Stomach smooth muscle (tissue), 2 donors: ENCODE results near the gene CHMP3.

Source experiments
- H3K27ac ChIP-seq: one replicate; pipeline ENCODE4 v1.7.0; 2013; ENCODE audit warnings: mild to moderate bottlenecking, low read length, inconsistent platforms
- H3K27me3 ChIP-seq, 2 donors: one replicate each; pipeline ENCODE4 v1.7.0; 2013; ENCODE audit warnings: low read length in 2 of 2; ENCODE audit not compliant: insufficient read depth in 2 of 2, control insufficient read depth in 1 of 2
- H3K36me3 ChIP-seq, 2 donors: one replicate each; pipeline ENCODE4 v1.7.0; 2013; ENCODE audit warnings: low read length in 2 of 2; ENCODE audit not compliant: control insufficient read depth in 2 of 2, insufficient read depth in 2 of 2
- H3K4me1 ChIP-seq: one replicate; pipeline ENCODE4 v1.7.0; 2013; ENCODE audit warnings: low read length; ENCODE audit not compliant: control insufficient read depth, insufficient read depth
- H3K4me3 ChIP-seq, 2 donors: one replicate each; pipeline ENCODE4 v1.7.0; 2013; ENCODE audit warnings: low read length in 2 of 2
- H3K9ac ChIP-seq, 2 donors: one replicate each; pipeline ENCODE4 v1.7.0; 2013; ENCODE audit warnings: low read length in 2 of 2, mild to moderate bottlenecking in 1 of 2
- H3K9me3 ChIP-seq, 2 donors: one replicate each; pipeline ENCODE4 v1.7.0; 2013; ENCODE audit warnings: low read length in 2 of 2; ENCODE audit not compliant: control insufficient read depth in 2 of 2
- donor health status: healthy.
- donor health status: Pancreatic carcinoma.

The CHMP3 gene

GRCh38 chr2:86580560-86580959, 17.3 kb upstream of the CHMP3 start:
- Histone ChIP-seq H3K9ac (no peak overlapping the region), H3K4me3 (no peak overlapping the region), H3K36me3 (no peaks in the 10 kb centered on the region), H3K4me1 (no peaks in the 10 kb centered on the region), H3K27ac (no peak overlapping the region), H3K9me3 (peaks cover 0 to 4% of the 10 kb centered on the region in 2 donors), H3K27me3 (no peaks in the 10 kb centered on the region)

- peaks cover 0 to 4% of the 10 kb centered on the region in 2 donors for H3K9me3 ChIP-seq
- no peak overlapping the region for H3K9ac ChIP-seq
- no peaks in the 10 kb centered on the region for H3K27me3 ChIP-seq
- H3K4me1 ChIP-seq, result no peaks in the 10 kb centered on the region
- H3K27ac ChIP-seq, result no peak overlapping the region
- no peaks in the 10 kb centered on the region for H3K36me3 ChIP-seq
- no peak overlapping the region for H3K4me3 ChIP-seq
These were observed 14.7 kb upstream of the CHMP3 start for GRCh38 chr2:86577817-86578456.

GRCh38 chr2:86570059-86570458, 6.8 kb upstream of the CHMP3 start:
- Histone ChIP-seq H3K4me1 (no peaks in the 10 kb centered on the region), H3K4me3 (no peak overlapping the region), H3K27me3 (no peaks in the 10 kb centered on the region), H3K9me3 (no peaks in the 10 kb centered on the region), H3K27ac (no peak overlapping the region), H3K9ac (no peak overlapping the region), H3K36me3 (no peaks in the 10 kb centered on the region)

- H3K9ac ChIP-seq, result no peak overlapping the region
- H3K27me3 ChIP-seq, result no peaks in the 10 kb centered on the region
- no peaks in the 10 kb centered on the region for H3K9me3 ChIP-seq
- H3K4me1 ChIP-seq, result peaks cover 10% of the 10 kb centered on the region
- no peaks in the 10 kb centered on the region for H3K36me3 ChIP-seq
- no peak overlapping the region for H3K4me3 ChIP-seq
- H3K27ac ChIP-seq, result no peak overlapping the region
These were observed 3.6 kb upstream of the CHMP3 start for GRCh38 chr2:86566821-86567190.

- Histone ChIP-seq H3K4me1 (peaks cover 10% of the 10 kb centered on the region), H3K27me3 (no peaks in the 10 kb centered on the region), H3K27ac (no peak overlapping the region), H3K9me3 (no peaks in the 10 kb centered on the region), H3K36me3 (no peaks in the 10 kb centered on the region), H3K9ac (no peak overlapping the region), H3K4me3 (no peak overlapping the region)
These were observed 3.0 kb upstream of the CHMP3 start for GRCh38 chr2:86566158-86566820.

- H3K4me3 ChIP-seq, result peak overlapping the region; percentile 74 to 94
- H3K27ac ChIP-seq, result peak overlapping the region; percentile 99
- H3K36me3 ChIP-seq, result no peaks in the 10 kb centered on the region
- no peaks in the 10 kb centered on the region for H3K9me3 ChIP-seq
- H3K9ac ChIP-seq, result peak overlapping the region; percentile 58 to 97
- peaks cover 13% of the 10 kb centered on the region for H3K4me1 ChIP-seq
- H3K27me3 ChIP-seq, result no peaks in the 10 kb centered on the region
These were observed 413 bp upstream of the CHMP3 start for GRCh38 chr2:86563650-86564061.

- peak overlapping the region; percentile 99 for H3K27ac ChIP-seq
- H3K27me3 ChIP-seq, result no peaks in the 10 kb centered on the region
- no peaks in the 10 kb centered on the region for H3K9me3 ChIP-seq
- H3K9ac ChIP-seq, result peak overlapping the region; percentile 97 to 99
- no peaks in the 10 kb centered on the region for H3K36me3 ChIP-seq
- peak overlapping the region; percentile 74 to 94 for H3K4me3 ChIP-seq
- H3K4me1 ChIP-seq, result peaks cover 17% of the 10 kb centered on the region
These were observed 740 bp downstream of the CHMP3 start for GRCh38 chr2:86562485-86562921.

- Histone ChIP-seq H3K9me3 (no peaks in the 10 kb centered on the region), H3K27ac (no peak overlapping the region), H3K27me3 (no peaks in the 10 kb centered on the region), H3K9ac (no peak overlapping the region), H3K4me3 (no peak overlapping the region), H3K36me3 (no peaks in the 10 kb centered on the region), H3K4me1 (peaks cover 16% of the 10 kb centered on the region)
These were observed 5.4 kb downstream of the CHMP3 start for GRCh38 chr2:86557836-86558235.

GRCh38 chr2:86556508-86556907, 6.7 kb downstream of the CHMP3 start:
- Histone ChIP-seq H3K27ac (peak overlapping the region; percentile 68), H3K4me3 (peak overlapping the region; percentile 26 to 54), H3K9me3 (no peaks in the 10 kb centered on the region), H3K27me3 (no peaks in the 10 kb centered on the region), H3K9ac (peak overlapping the region in 1 of 2 donors; percentile 44), H3K4me1 (peaks cover 12% of the 10 kb centered on the region), H3K36me3 (no peaks in the 10 kb centered on the region)

- Histone ChIP-seq H3K27me3 (no peaks in the 10 kb centered on the region), H3K9ac (no peak overlapping the region), H3K4me3 (no peak overlapping the region), H3K36me3 (no peaks in the 10 kb centered on the region), H3K9me3 (no peaks in the 10 kb centered on the region), H3K4me1 (peaks cover 5% of the 10 kb centered on the region), H3K27ac (no peak overlapping the region)
These were observed 10.4 kb downstream of the CHMP3 start for GRCh38 chr2:86552889-86553288.
